Activated gamma-delta T cell (primary cell): ENCODE data around the gene CDH23.

ENCODE experiments used
- DNase-seq: peaks from one replicate; lab custom pipeline; 2025; lab: John Stamatoyannopoulos, UW

Gene CDH23

GRCh38 chr10:71687077-71687476 is 290.4 kb downstream of the CDH23 start:
- DNase-seq, result no peak

DNA sequence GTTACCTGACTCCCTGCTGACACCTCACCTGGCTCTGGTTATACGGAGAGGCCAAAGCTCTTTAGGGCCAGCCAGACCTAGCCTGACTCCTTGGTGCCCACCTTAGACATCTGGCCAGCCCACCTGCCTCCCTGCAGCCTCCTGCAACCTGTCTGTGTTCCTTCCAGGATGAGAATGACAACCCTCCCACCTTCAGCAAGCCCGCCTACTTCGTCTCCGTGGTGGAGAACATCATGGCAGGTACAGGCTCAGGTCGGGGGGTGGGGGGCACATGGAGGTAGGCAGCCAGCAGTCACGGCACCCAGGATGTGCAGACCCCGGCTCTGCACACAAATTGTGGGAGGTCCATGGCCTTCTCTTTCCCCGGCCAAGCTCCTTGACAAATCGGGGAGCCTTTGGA is 290.8 kb downstream of the CDH23 start:
- no peak for DNase-seq

DNA sequence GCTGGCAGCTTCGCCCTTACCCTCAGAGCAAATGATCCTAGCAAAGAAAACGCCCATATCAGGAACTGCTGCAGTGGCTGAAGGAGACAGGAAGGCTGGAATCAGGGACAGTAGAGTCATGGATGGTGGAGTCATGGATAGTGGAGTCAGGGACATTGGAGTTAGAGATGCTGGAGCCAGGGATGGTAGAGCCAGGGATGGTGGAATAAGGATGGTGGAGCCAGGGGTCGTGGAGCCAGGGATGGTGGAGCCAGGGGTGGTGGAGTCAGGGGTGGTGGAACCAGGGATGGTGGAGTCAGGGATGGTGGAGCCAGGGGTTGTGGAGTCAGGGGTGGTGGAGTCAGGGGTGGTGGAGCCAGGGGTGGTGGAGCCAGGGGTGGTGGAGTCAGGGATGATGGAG is 291.5 kb downstream of the CDH23 start:
- no peak for DNase-seq

- no peak for DNase-seq
These were observed 293.5 kb downstream of the CDH23 start for GRCh38 chr10:71690094-71690720.

GRCh38 chr10:71691405-71691804 is 294.7 kb downstream of the CDH23 start:
- no peak for DNase-seq

DNA sequence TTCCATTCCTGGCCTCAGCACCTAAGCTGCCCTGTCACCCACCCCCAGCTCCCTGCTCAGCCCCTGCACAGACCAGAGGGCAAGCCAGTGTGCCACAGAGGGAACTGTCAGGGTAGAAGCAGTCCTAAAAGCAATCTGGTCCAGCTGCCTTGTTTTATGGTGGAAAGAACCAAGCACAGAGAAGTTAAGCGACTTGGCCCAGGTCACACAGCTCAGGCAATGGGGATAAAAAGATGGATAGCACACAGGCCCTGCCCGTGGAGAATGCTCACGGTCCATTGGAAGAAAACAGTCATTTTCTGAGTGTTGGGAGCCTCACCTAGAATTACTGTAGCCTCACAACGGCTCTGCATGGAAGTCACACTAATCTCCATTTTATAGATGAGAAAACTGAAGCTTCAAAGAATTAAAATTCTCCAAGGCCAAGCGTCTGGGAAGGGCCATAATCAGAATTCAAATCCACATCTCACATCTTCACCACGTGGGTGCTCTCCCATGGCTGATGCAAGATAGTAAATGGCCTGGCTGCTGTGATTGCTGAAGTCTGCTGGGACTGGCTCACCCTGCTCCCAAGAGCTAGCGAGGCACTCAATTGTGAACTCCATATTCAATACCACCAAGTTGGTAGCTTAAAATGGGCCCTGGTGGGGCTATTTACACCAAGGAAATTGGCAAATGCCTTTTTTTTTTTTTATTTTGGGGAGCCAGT is 296.0 kb downstream of the CDH23 start:
- DNase-seq, result no peak

DNA sequence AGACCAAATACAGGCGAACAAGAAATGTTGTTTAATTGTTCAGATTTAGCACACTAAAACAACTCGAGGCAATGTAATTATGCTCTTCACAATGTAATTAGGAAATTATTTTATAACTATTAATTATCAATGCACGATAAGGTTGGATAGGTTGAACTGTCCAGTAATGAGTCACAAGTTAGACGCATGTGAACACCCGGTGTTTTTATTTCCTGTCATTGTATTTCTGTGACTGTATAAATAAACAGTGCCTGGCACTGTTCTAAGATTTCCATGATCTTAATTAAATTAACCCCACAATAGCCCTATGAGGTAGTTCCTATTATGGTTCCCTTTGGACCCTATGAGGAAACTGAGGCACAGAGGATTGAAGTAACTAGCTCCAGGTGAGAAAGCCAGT is 296.7 kb downstream of the CDH23 start:
- DNase-seq, result no peak

- DNase-seq, result no peak
These were observed 297.4 kb downstream of the CDH23 start for GRCh38 chr10:71694039-71694501.

DNA sequence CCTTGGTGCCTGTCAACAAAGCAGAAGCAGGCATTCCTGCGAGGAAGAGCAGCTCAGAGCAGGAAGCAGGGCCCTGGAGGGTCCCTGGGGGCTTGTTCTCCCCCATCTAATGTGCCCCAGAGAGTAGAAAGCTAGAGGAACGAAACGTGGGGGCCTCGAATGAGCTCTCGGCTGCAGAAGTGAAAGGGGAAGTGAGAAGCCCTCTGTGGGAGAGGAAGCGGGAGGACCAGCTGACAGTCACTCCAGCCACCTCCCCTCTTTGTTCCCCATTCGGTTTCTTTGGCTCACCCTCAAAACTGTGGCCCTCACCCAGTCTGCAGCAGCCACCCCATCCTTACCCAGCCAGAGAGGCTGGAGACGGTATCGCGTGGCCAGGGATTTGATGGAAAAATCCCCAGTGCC is 297.8 kb downstream of the CDH23 start:
- no peak for DNase-seq

- DNase-seq, result no peak
These were observed 299.1 kb downstream of the CDH23 start for GRCh38 chr10:71695502-71696476.

DNA sequence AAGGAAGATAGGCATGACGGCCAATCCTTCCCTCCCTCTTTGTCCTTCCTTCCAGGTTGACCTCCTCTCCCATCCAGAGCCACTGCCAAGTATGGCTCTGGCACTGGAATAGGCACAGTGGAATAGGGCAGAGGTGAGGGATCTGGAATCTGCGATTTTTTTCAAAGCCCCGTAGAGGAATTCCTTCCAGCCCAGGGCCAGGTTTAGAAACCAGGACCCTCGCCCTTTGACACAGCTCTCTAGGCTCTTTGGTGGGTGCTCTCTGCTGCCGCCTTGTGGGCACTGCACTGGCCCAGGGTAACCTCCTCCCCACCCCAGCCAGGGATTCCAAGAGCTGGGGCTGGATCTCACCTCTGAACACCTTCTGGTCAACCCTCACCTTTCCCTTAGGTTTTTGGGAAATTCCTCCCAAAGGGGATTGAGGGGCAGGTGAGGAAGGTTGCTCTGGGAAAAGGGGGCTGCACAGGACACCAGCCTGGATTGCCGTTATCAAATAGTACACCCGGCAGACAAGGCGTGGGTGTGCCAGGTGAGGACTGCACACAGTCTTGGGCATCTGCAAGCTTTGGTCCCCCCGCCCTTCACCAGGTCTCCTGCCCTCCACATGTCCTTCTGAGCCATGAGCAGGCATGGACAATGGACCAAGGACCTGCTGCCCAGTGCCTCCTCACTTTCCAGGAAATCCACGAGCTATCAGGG is 300.1 kb downstream of the CDH23 start:
- no peak for DNase-seq

DNA sequence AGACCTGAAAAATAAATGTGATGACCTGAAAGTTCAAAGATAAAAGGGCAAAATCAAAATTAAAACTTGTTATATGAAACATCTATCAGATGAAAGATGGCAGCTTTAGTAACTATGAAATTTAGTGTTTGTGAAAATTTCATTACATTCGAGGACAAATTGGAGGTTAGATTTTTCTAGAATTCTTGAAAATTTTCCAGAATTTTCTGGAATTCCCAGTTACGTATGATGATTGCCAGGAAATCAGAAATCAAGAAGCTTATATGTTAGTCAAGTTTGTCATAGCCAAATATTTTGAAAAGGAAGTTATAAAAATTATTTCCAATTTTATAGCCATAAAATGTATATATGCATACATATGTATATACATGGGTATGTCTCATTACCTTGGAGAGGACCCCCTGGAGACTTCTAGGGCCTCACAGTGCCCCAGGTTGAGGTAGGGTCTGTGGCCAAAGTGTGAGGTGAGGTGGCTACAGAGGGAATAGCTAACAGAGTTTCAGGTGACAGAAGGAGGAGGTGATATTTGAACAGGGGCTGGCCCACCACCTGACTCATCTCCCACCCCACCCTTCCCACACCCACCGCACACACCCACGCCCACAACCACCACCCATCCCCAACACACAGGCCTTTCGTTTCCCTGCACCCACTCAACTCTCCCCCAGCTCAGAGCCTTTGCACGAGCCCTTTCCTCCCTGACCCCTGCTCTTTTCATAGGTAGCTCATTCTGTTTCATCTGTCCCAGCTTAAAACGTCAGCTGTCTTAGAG is 301.4 kb downstream of the CDH23 start:
- peak; percentile 55 for DNase-seq

DNA sequence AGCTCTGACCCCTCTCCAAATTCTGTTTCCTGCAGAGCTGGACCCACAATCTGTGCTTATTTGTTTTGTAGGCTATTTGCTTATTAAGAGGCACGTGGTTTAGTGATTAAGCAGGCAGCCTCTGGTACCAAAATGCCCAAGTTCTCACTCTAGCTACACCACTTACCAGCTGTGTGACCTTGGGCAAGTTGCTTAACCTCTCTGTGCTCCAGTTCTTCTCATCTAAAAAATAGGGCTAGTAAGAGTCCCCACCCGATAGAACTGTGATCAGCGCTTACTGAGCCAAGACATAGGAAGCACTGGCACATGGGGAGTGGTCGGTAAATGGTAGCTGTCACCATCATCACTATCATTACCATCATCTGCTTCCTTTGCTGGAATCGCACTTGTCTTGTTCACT is 302.0 kb downstream of the CDH23 start:
- DNase-seq, result no peak

DNA sequence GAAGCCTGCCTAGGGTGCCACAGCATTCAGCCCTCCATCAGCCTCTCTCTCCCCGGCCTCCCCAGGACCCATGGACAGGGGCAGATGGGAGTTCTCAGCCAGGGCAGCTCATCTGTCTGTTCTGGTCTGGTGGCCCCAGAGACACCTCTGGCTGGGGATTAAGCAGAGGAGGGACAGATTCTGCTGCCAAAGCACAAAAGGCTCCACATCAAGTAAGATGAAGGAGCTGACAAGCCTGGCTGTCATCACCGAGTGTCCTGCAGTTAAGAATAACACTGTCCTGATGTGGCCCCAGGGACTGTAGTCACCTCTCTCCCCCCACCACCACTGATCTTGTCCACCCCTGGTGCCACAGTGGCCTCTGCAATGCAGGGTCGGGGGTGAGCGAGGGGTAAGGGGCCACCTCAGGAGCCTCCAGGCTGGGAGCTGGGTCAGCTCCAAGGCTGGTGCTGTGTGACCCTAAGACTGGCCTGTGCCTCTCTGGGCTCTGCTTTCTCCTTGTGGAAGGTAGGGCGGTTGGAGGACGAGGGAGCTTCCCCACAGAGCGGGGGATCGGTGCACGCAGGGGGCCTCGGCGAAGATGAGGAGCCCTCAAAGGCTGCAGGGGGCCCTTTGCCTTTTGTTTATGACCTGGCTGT is 304.1 kb downstream of the CDH23 start:
- DNase-seq, result no peak

GRCh38 chr10:71701496-71702132 is 304.9 kb downstream of the CDH23 start:
- DNase-seq, result no peak

DNA sequence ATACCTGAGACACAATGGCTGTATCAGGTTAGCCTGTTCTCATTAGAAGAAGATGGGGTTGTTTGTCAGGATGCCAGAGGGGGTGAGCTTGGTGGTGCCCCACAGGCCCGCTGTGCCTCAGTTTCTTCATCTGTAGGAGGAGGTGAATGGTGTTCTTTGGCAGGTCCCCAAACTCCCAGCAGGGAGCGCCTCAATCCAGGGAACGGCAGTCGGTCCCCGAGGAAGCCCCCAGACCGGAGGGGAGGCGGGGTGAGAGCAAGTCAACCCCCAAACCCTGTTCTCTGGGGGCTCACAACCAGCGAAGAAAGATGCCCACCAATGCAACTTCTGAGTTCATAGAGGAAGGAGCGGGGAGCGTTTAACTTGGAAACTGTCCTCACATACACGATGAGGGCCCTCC is 306.9 kb downstream of the CDH23 start:
- no peak for DNase-seq

DNA sequence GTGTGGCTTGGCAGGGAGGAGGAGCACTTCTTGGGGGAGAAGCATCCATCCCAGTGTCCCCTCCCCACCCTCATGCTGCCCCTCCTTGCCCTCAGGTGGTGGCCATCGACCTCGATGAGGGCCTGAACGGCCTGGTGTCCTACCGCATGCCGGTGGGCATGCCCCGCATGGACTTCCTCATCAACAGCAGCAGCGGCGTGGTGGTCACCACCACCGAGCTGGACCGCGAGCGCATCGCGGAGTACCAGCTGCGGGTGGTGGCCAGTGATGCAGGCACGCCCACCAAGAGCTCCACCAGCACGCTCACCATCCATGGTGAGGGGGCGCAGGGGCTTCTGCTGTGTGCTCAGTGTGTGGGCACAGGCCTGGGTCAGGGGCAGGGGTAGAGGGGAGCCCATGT is 308.1 kb downstream of the CDH23 start:
- no peak for DNase-seq

DNA sequence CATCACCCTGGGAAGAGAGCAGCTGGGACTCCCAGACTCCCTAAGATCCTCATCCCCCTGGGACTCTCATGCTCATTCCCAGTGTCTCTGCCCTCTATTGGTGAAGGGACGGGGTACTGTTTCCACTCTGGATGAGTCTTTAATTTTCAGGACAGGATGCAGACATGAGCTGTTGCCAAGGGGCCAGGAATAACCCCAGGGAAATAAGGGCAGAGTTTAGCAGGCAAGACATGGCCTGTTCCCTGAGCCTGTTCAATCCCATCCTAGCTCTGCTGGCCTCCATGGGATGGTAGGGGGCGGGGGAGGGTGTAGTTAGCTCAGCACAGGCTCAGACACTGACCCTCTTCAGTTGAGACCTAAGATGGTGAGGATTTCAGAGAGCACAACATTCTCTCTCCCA is 308.9 kb downstream of the CDH23 start:
- DNase-seq, result no peak

GRCh38 chr10:71706216-71707121 is 309.7 kb downstream of the CDH23 start:
- no peak for DNase-seq
